ACC112 (cell line): ENCODE results near the gene FGGY.

ENCODE experiments used
- H2AFZ ChIP-seq: fragments of 200-600 bp; sonication (generic); one replicate; pipeline ENCODE4 v1.6.0; 2017; ENCODE audit warnings: antibody characterized with exemption, low read length; ENCODE audit not compliant: unreplicated experiment
- H3K27ac ChIP-seq: fragments of 200-600 bp; sonication (generic); 2 replicates; pipeline ENCODE4 v1.5.1; 2014; ENCODE audit warnings: low read depth, mild to moderate bottlenecking, antibody characterized with exemption, low read length, moderate library complexity
- H3K27me3 ChIP-seq: fragments of 200-600 bp; sonication (generic); 2 replicates; pipeline ENCODE4 v1.6.1; 2014; ENCODE audit warnings: mild to moderate bottlenecking, antibody characterized with exemption, low read length, moderate library complexity, mixed read lengths; ENCODE audit not compliant: insufficient read depth
- H3K36me3 ChIP-seq: fragments of 200-600 bp; sonication (generic); 2 replicates; pipeline ENCODE4 v1.6.1; 2016; ENCODE audit warnings: mild to moderate bottlenecking, antibody characterized with exemption, low read length, moderate library complexity, mixed read lengths; ENCODE audit not compliant: insufficient read depth
- H3K4me1 ChIP-seq: fragments of 200-600 bp; sonication (generic); one replicate; pipeline ENCODE4 v1.6.1; 2016; ENCODE audit warnings: low read length, mixed read lengths; ENCODE audit not compliant: insufficient read depth, unreplicated experiment, control insufficient read depth
- H3K4me3 ChIP-seq: fragments of 200-600 bp; sonication (generic); 2 replicates; pipeline ENCODE4 v1.5.1; 2014; ENCODE audit warnings: mild to moderate bottlenecking, low read depth, low read length
- H3K79me2 ChIP-seq: fragments of 200-600 bp; sonication (generic); one replicate; pipeline ENCODE4 v1.6.0; 2016; ENCODE audit warnings: low read length; ENCODE audit not compliant: control insufficient read depth, unreplicated experiment, insufficient read depth

FGGY gene

GRCh38 chr1:59670662-59671061, 373.8 kb downstream of the FGGY start:
- Histone ChIP-seq H3K4me3 (no peak overlapping the region), H3K27ac (0 out of 2 replicates have a peak overlapping the region, but pooled peaks have one; percentile 4), H2AFZ (no peak overlapping the region), H3K79me2 (no peaks in the 10 kb centered on the region), H3K27me3 (no peaks in the 10 kb centered on the region), H3K36me3 (peaks cover 17% of the 10 kb centered on the region; the same call in 1 of the 2 replicates), H3K4me1 (peaks cover 19% of the 10 kb centered on the region)

GRCh38 chr1:59671066-59671952, 374.4 kb downstream of the FGGY start:
- Histone ChIP-seq H3K4me3 (no peak overlapping the region), H3K36me3 (peaks cover 17% of the 10 kb centered on the region; the same call in 1 of the 2 replicates), H2AFZ (no peak overlapping the region), H3K27ac (no peak overlapping the region), H3K79me2 (no peaks in the 10 kb centered on the region), H3K27me3 (no peaks in the 10 kb centered on the region), H3K4me1 (peaks cover 22% of the 10 kb centered on the region)

GRCh38 chr1:59671953-59672305, 375.0 kb downstream of the FGGY start:
- H3K4me3 ChIP-seq, result no peak overlapping the region
- peaks cover 25% of the 10 kb centered on the region for H3K4me1 ChIP-seq
- H3K27ac ChIP-seq, result no peak overlapping the region
- peaks cover 17% of the 10 kb centered on the region; the same call in 1 of the 2 replicates for H3K36me3 ChIP-seq
- H3K79me2 ChIP-seq, result no peaks in the 10 kb centered on the region
- H2AFZ ChIP-seq, result no peak overlapping the region
- no peaks in the 10 kb centered on the region for H3K27me3 ChIP-seq

GRCh38 chr1:59672851-59673572, 376.1 kb downstream of the FGGY start:
- Histone ChIP-seq H3K4me3 (no peak overlapping the region), H3K27ac (peak overlapping the region; percentile 61), H2AFZ (no peak overlapping the region), H3K36me3 (peaks cover 17% of the 10 kb centered on the region; the same call in 1 of the 2 replicates), H3K4me1 (peaks cover 35% of the 10 kb centered on the region), H3K79me2 (no peaks in the 10 kb centered on the region), H3K27me3 (no peaks in the 10 kb centered on the region)

DNA sequence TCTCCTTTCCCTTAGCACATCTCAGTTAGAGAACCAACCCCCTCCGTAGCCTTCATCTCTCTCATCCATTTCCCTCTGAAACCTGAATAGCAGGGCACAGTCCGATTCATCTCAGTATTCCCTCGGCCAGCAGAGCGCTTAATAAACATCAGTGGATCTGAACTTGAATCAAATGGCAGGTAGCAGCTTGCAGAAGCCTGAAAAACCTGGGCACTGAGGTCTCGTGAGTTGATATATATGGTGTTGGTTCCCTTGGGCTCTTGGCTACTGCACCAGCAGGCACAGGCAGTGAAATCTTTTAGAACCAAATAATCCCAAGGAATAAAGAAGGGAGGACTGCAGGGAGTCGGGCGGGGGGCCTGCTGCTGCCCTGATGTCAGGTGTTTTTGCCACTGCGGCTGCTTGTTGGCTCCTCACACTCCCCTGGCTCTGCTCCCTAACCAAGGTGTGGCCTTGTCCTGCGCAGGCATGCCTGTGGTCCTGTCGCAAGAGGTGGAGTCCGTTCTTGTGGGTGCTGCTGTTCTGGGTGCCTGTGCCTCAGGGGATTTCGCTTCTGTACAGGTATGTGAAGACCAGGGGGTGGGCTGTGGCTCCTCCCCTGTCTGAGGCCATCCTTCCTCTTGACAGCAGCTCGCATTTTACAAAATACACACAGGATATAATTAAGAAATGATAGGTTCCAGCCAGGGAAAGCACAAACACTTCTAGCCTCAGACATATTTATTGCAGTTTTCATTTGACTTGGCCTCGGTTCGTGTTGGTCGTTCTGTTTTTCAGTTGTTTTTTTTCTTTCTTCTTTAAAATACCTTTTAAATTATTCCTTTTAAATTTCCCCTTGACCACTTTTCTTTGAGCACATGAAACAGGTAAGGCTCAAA, 376.9 kb downstream of the FGGY start:
- Histone ChIP-seq H3K79me2 (no peaks in the 10 kb centered on the region), H3K27me3 (no peaks in the 10 kb centered on the region), H3K36me3 (peaks cover 17% of the 10 kb centered on the region; the same call in 1 of the 2 replicates), H3K4me3 (no peak overlapping the region), H3K27ac (peak overlapping the region; percentile 61), H2AFZ (no peak overlapping the region), H3K4me1 (peaks cover 43% of the 10 kb centered on the region)

DNA sequence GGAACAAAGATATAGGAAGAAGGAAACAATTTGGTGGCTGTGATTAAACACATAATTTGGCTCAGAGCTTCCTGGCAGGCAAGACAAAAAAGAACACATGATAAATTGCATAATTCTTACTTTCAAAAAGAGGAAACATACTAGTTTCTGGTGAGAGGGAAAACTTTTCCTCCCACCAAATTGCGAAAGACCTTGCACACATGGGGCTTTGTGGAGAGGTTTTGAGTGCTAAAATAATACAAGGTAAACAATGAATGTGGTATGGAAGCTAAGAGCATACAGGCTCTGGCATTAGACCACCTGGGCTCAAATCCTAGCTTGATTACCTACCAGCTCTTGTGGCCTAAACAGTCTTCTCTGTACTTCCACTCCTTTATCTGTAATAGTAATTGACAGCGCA, 377.7 kb downstream of the FGGY start:
- Histone ChIP-seq H3K27ac (peak overlapping the region; percentile 61), H3K4me1 (peaks cover 46% of the 10 kb centered on the region)

DNA sequence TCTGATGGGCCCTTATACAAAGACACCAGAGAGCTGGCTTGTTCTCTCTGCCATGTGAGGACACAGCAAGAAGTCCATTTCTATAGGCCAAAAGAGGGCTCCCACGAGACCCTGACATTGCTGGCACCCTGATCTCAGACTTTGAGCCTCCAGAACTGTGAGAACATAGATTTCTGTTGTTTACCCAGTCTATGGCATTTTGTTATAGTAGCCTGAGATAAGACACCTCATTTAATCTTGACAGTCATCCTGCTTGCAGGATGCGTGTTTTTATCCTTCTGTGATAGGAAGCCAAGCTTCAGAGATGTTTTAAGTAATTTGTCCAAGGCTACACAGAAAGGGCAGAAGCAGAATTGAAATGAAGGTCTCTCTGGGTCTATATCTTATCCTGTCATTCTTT, 379.0 kb downstream of the FGGY start:
- Histone ChIP-seq H3K27ac (no peak overlapping the region), H3K27me3 (no peaks in the 10 kb centered on the region), H3K4me3 (no peak overlapping the region), H3K36me3 (peaks cover 17% of the 10 kb centered on the region; the same call in 1 of the 2 replicates), H3K4me1 (peaks cover 43% of the 10 kb centered on the region), H2AFZ (no peak overlapping the region), H3K79me2 (no peaks in the 10 kb centered on the region)

More for the DNA sequence above, 377.7 kb downstream of the FGGY start:
- no peak overlapping the region for H3K4me3 ChIP-seq
- H3K27me3 ChIP-seq, result no peaks in the 10 kb centered on the region
- H2AFZ ChIP-seq, result no peak overlapping the region
- H3K79me2 ChIP-seq, result no peaks in the 10 kb centered on the region
- peaks cover 17% of the 10 kb centered on the region; the same call in 1 of the 2 replicates for H3K36me3 ChIP-seq

GRCh38 chr1:59678040-59678439, 381.1 kb downstream of the FGGY start:
- peak overlapping the region; percentile 74 for H3K27ac ChIP-seq
- H3K36me3 ChIP-seq, result peaks cover 13% of the 10 kb centered on the region; the same call in 1 of the 2 replicates
- H2AFZ ChIP-seq, result no peak overlapping the region
- no peak overlapping the region for H3K4me3 ChIP-seq
- H3K79me2 ChIP-seq, result no peaks in the 10 kb centered on the region
- H3K27me3 ChIP-seq, result no peaks in the 10 kb centered on the region
- H3K4me1 ChIP-seq, result peaks cover 39% of the 10 kb centered on the region

- H3K27me3 ChIP-seq, result no peaks in the 10 kb centered on the region
- no peaks in the 10 kb centered on the region for H3K79me2 ChIP-seq
- H3K36me3 ChIP-seq, result peaks cover 7% of the 10 kb centered on the region; the same call in 1 of the 2 replicates
- H3K4me3 ChIP-seq, result peak overlapping the region; percentile 15; the same call in 1 of the 2 replicates
- H2AFZ ChIP-seq, result no peak overlapping the region
- H3K27ac ChIP-seq, result peak overlapping the region; percentile 74
- H3K4me1 ChIP-seq, result peaks cover 39% of the 10 kb centered on the region
Observed at GRCh38 chr1:59678493-59679228, 381.8 kb downstream of the FGGY start.
